TTC549 (cell line): ENCODE measurements around the gene FHIP1A.

Experiments
- FAIRE-seq: peaks from 2 replicates; lab custom pipeline; 2012; peaks lifted over from hg19 to GRCh38; lab: Jason Lieb, UNC

The FHIP1A gene

GRCh38 chr4:151418385-151418784 lies 9.4 kb downstream of the FHIP1A start:
- FAIRE-seq = no peak

DNA sequence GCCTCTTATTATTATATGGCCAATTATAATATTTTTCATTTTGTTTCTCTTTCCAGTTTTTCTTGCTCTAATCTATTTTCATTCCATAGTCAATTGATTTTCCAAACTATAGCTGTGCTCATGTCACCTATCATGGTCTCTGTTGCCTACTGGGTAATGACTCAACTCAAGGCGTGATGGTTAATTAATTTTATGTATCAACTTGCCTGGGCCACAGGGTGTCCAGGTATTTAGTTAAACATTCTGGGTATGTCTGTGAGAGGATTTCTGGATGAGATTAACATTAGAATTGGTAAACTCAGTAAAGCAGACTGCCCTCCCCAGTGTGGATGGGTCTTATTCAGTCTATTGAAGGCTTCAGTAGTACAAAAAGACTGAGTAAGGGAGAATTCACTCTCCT lies 9.9 kb downstream of the FHIP1A start:
- no peak for FAIRE-seq

DNA sequence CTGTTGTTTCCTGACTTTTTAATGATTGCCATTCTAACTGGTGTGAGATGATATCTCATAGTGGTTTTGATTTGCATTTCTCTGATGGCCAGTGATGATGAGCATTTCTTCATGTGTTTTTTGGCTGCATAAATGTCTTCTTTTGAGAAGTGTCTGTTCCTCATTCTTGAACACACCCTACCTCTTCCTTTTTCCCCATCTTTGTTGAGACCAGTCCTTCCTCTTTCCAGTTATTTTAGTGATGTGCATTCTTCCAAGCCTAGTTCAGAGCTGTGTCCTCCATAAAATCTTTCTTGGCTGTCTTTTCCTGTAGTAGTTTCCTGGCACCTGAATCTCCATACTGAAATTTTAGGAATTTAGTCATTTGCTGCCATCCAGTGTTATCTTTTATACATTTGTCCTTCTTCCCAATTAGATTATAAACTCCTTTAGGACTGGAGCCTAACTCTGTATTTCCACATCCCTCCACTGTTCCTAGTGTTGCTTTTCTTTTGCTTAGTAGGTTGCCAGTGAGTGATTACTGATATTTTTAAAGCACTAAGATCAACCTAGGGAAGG lies 11.4 kb downstream of the FHIP1A start:
- FAIRE-seq = no peak

- FAIRE-seq = no peak
Measured at GRCh38 chr4:151422854-151423253, 13.9 kb downstream of the FHIP1A start.

DNA sequence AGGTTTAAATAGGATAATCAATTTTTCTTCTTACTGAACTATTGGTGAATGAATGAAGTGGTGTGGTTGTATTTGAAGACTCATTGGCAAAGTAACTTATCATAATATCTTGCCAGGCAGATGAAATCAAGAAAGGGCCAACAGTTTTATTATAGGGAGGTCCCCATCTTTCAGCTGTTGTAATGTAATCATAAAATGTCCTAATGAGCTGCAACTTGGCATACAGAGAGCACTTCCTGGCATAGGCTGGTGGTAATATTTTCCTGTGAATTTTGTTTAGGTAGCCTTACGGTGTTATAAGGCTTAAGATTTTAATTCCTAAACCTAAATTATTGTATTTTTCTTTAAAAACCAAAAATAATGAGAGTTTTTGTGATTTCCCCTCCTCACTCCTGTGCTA lies 17.5 kb downstream of the FHIP1A start:
- FAIRE-seq = no peak

DNA sequence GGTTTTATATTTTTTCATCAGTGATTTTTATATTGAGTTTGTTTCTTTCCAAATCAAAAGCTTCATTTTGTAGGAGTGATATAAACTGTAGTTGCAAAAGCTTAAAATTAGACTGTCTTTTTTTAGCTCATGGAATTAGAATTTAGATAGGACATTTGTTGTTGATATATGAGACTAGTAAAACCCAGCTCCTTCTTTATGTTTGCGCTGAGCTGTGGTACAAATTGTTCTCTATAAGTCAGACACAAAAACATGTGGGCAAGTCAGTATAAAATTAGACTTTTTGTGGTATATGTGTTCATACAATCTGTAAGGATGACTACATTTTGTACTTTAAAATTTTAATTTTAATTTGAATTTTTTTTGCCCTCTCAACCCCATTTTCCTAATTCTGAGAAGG lies 18.3 kb downstream of the FHIP1A start:
- no peak for FAIRE-seq

DNA sequence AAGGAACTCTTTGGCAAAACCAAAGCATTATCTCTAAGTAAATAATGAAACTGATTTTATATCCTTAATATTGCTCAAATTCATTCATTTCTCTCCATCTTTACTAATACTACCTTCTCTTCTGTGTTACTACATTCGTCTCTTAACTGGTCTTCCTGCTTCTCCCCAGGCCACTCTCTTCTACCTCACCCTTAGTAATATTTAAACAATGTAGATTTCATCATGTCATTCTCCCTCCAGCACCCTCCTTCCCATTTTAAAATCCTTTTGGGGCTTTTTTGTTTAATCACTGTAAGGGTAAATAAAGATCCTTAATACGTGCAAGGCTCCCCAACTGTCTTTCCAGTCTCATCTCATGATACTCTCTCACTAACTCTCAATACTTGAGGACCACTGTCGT lies 19.4 kb downstream of the FHIP1A start:
- no peak for FAIRE-seq

- no peak for FAIRE-seq
Measured at GRCh38 chr4:151429957-151430570, 21.1 kb downstream of the FHIP1A start.

DNA sequence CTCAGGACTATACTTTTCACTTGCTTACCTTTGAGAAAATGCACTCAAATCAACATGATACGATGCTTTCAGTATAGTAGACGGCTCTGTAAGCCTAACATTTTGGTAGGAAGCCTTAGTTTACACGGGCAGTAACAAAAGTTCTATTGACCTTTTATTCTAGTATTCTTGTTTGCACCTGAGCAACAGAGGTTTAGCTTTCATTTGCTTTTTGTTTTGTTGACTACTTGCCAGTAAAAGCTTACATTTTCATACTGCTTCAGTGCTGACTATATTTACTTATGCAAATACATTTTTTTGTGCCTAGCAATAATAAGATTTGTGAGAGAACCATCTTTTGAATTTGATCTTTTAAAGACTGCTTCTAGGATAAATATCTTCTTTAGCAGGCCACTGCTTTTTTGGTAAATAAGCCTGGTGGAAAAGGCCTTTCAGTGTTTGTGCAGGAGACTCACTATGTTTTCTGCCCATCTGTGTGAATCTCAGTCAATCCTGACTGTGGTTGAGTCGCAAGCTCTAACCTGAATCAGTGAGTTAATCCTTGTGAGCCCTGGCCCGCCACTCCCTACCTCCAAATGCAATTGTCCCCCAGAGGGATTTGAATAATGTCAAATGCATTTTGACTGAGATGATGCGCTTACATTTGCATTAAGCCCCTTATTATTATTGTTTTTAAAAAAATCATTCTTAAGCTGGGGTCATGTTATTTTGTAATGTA lies 21.9 kb downstream of the FHIP1A start:
- FAIRE-seq = no peak

GRCh38 chr4:151431728-151432127 lies 22.8 kb downstream of the FHIP1A start:
- FAIRE-seq = no peak

GRCh38 chr4:151432654-151433053 lies 23.7 kb downstream of the FHIP1A start:
- FAIRE-seq = no peak

DNA sequence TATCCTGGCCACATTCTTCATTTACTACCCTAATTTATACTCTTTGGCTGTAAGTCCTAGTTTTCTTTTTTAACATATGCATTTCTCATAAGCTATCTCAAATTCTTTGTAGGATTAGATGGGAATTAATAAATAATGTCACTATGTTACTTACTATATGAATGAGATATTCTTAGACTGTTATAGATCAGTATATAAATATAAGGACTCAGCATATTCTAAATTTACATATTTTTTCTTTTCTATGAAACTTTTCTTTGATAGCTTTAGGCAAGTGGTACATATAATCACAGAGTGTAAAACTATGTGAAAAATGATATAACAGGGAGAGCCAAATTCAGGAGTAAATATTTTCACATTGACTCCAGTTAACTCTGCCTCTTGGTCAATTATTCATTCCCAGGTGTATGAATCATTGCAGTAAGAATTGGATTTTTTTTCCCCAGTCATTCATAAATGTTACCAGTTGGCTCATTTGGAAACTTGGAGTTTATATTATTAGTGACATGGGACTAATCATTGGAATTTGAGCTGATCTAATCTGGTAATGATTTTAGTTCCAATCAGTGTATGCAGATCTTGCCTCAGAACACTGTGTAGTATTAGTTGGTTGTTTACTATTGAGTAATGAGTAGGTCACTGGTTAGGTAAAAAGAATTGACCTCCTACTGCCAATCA lies 25.3 kb downstream of the FHIP1A start:
- FAIRE-seq = no peak

- FAIRE-seq = no peak
Measured at GRCh38 chr4:151436093-151436518, 27.1 kb downstream of the FHIP1A start.

GRCh38 chr4:151437505-151437904 lies 28.5 kb downstream of the FHIP1A start:
- FAIRE-seq = no peak

DNA sequence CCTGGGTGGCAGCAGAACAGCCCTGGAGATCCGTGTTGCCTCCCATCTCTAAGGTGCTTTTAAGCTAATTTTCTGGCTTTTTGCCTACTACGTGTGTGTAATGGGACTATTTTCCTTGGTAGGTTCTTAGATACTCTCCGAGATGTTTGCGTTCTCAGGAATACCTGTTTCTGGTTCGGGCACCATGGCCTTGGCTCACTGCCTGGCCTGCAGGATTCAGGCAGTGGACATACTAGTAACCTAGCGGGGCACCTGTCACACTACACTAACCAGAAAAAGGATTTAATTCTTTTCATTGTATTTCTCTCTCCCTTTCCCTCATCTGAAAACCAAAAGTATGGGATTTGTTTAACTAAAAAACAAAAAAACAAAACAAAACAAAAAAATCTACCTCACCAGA lies 29.2 kb downstream of the FHIP1A start:
- no peak for FAIRE-seq

DNA sequence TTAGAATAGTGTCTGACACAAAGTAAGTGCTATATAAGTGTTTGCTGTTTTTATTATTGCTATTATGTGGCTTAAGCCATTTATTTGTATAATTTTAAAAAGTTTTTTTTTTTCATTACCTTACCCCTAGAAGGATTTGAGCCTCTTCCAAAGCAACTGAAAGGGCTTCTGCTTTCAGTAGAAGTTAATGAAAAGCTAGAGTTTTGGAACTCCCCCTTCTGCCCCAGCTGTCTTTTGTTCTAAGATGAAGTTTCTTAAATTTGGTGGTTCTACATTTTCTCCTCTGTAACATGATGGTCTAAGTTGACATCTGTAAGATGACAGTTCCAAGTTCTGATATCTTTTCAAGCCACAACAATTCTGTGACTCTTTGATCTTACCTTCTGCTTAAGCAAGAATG lies 30.3 kb downstream of the FHIP1A start:
- no peak for FAIRE-seq

GRCh38 chr4:151442002-151442401 lies 33.0 kb downstream of the FHIP1A start:
- FAIRE-seq = no peak

GRCh38 chr4:151443247-151443646 lies 34.3 kb downstream of the FHIP1A start:
- no peak for FAIRE-seq

DNA sequence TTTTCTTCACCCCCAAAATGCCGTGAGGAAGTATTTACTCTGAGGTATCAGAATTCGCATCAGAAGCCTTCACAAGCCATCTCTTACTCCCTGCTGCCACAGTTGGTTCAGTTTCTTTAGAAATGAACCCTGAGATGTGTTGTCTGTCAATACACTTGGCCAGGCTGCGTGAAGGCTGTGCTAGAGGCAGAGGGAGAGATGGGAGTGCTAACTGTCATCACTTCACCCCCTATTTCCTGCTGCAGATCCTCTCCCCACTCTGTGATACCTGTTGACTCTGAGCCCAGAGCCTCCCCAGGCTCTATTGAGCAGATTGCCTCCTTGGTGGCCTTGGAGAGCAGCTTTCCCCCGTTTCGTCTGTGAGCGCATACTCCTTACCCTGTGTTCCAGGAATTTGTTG lies 34.8 kb downstream of the FHIP1A start:
- FAIRE-seq = no peak

GRCh38 chr4:151446208-151446607 lies 37.2 kb downstream of the FHIP1A start:
- FAIRE-seq = no peak

- no peak for FAIRE-seq
Measured at GRCh38 chr4:151454513-151454912, 45.5 kb downstream of the FHIP1A start.

DNA sequence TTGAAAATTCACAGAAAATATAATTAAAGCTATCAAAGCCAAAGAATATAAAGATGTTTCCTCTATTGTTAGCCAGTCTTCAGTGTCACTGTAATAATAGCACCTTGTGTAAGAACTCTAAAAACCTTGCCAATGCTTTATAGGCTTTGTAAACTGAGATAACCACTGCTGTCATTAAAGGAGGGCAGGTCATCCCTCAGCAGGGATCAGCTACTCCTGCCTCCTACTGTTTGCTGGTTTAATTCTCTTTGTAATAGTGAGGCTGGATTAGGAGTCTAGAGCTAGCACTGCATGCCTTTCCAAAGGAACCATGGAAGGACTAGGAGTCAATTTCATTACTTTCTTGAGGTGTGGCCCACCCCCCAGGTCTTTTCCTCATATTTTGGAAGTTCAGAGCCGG lies 46.2 kb downstream of the FHIP1A start:
- no peak for FAIRE-seq

DNA sequence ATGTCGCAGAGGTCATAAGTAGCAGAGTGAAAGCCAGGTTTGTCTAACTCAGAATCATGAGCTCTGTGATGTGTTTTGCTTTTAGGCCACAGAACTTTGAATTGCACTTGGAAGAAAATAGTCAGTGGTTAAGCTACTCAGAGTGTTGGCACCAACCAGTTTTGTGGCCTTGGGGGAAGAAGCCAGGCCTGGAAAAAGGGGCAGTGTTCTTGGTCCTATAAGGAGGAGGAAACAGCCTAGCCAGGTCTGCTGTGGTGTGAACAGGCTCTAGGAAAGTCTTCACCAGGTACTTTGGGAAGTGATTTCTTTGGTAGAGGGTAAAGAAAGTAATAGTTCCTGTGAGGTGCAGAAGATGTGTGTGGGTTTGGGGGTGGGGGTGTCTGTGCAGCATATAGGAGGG lies 49.2 kb downstream of the FHIP1A start:
- FAIRE-seq = no peak
